Stimulated activated CD4-positive, alpha-beta T cell treated with anti-CD3 and anti-CD28 coated beads, Interleukin-4, amount 100 ng/mL, for 1 hour (primary cell): Measurements from ENCODE around the gene METTL26.
"Not testable (repeated sequence)": the region's sequence is repeated elsewhere in the genome, so short reads cannot be mapped to it uniquely, and the experiment has no call there.

Experiments
- DNase-seq: peaks from one replicate; pipeline ENCODE4 v3.0.0-alpha.2; 2020

The METTL26 gene

DNA sequence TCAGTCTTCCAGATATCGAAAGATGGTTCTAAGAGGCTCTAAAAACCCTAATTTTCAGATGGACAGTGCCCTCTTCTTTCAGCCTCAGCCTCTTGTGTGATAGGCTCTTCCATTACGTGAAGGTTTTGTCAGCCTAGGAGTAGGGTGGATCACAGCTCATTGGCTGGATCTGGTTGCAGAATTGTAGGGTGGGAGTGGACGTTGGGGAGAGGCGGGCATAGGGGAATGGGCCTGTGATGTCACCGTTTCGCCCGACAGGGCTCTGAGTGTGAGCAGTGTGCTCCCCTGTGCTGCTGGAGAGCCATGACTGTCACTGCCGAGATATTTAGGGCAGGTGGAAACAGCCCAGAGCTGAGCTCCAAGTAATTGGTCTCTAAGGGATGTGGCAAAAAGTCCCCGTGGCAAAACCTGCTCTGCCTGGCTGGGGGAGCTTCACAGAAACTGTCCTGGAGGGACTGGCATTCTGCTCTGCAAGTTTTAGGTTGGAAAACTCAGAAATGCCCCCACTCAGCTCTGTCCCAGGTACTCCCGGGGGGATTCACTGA, 11.5 kb downstream of the METTL26 start:
- DNase-seq = no peak

DNA sequence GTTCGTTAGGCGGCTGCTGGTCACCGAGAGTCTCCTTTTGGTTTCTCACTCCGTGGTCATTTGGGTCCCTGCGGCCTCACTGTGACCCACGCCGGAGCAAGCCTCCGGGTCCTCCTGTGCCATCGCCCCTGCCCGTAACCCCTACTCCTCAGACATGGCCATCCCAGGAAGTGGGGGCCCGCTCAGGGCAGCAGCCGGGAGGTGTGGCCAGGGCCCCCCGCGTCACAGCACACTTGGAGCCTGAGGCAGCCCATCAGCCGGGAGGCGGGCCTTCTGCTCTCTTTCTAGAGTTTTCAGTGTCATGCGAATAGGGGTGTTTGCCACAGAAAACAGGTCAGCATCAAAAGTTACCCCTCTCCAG, 13.2 kb downstream of the METTL26 start:
- DNase-seq = no peak

GRCh38 chr16:621526-622105, 14.5 kb downstream of the METTL26 start:
- no peak for DNase-seq

DNA sequence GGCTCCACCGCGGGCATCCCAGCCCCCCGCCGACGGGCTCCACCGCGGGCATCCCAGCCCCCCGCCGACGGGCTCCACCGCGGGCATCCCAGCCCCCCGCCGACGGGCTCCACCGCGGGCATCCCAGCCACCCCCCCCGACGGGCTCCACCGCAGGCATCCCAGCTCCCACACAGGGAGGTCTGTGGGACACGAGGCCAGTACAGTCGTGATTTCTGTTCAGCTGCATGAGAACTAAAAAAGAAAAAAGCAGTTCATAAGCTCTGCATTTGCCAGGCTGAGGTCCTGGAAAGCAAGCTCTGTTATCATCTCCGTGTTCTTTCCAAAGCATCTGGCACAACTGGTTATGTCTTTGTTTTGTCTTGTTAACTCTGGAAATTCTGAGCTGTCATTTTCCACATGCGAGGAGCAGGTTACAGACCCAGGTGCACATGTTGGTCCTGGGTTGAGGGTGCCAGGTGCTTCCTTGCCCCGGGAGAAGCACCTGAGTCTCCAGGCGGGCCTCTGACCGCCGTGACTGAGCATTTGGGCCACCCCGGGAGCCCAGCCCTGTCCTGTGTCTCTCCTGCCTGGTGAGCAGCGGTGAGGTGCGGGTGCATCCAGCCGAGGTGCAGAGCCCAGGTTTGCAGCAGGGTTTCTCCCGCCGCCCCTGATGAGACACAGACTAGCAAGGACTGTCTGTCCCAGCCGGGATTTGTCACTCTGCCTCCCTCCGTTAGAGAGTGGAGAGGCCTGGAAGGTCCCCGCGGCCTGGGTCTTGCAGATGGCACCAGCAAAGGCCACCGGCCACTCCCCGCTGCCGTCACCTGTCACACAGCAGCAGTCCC, 15.2 kb downstream of the METTL26 start:
- no peak for DNase-seq

- no peak for DNase-seq
These were observed 16.5 kb downstream of the METTL26 start for GRCh38 chr16:619476-620100.

GRCh38 chr16:617855-618254, 18.2 kb downstream of the METTL26 start:
- no peak for DNase-seq

GRCh38 chr16:616733-617586, 19.1 kb downstream of the METTL26 start:
- no peak for DNase-seq

GRCh38 chr16:615122-615521, 21.0 kb downstream of the METTL26 start:
- no peak for DNase-seq

GRCh38 chr16:610513-611381, 25.4 kb downstream of the METTL26 start:
- DNase-seq = peak; percentile 61

- DNase-seq = no peak
These were observed 26.1 kb downstream of the METTL26 start for GRCh38 chr16:609984-610383.

DNA sequence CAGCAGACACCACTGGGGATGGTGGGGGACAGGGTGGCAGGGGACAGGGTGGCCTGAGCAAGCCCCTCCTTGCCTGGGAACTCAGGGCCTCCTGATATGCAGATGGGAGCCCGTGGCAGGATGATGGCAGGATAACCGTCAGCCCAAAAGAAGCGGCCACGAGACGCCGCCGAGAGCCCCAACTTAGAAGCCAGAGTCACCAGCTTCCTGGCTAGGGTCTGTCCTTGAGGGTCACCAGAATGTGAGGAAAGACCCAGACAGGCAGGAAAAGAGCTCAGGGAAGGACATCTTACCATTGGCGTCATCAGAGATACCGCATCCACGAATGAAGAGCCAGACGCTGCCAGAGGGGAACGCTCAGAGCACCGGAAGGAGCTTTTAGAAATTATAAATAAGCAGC, 26.8 kb downstream of the METTL26 start:
- DNase-seq = no peak

- peak; percentile 38 for DNase-seq
These were observed 28.1 kb downstream of the METTL26 start for GRCh38 chr16:608019-608418.

- no peak for DNase-seq
These were observed 29.3 kb downstream of the METTL26 start for GRCh38 chr16:606656-607307.

- no peak for DNase-seq
These were observed 32.2 kb downstream of the METTL26 start for GRCh38 chr16:603933-604332.

DNA sequence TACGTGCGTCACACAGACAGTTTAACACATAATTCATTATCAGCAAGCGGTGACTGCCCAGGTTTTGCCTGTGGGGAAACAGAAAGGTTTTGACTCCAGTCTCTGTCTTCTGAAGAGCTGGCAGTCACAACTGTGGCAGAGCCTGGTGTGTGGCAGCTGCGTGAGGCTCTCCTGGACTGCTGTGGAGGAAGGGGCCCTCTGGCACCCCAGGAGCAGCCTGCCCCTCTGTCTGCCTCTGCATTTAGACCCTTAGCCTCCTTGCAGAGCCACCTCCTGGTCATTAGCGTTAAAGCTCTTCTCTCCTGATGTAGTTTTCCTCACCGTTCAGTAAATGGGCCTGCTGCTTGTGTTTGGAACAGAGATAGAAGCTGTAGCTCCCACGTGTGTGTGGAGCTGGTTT, 35.3 kb downstream of the METTL26 start:
- no peak for DNase-seq

DNA sequence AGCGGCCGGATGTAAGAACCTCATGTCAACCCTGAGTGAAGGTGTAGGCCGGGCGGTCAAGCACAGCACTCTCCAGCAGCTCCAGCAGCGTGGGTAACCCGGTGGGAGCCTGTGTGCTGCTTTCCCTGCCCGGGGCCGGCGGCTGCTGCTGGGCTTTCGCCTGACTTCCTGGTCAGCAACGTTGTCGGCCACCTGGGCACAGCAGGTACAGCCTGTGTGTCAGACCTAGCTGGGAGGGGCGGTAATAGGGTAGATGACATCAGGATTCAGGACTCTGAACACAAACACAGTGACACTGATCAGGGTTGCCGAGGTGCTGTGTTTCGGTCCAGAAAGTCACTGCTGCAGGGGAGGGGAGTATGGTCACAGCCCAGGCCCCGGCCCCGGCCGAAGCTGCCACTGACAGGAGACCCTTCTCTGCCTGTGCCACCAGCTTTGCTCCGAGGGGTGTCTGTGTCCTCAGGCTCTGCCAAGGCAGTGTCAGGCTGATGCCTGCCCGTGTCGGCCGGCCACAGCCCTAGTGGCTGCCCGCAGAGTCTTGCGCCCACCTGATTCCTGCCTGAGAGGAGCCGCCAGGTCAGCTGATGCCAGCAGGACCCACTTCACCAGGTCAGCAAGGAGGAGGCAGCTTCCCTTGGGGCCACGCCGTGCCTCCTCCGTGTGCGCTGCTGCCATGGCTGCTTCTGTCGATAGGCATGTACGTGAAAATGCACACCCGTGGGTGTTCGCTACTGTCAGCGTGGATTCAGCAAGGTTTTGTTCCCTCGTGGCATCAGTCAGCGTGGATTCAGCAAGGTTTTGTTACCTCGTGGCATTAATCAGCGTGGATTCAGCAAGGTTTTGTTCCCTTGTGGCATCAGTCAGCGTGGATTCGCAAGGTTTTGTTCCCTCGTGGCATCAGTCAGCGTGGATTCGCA, 37.0 kb downstream of the METTL26 start:
- no peak for DNase-seq

- not testable (repeated sequence) for DNase-seq
These were observed 38.5 kb downstream of the METTL26 start for GRCh38 chr16:597655-598054.

DNA sequence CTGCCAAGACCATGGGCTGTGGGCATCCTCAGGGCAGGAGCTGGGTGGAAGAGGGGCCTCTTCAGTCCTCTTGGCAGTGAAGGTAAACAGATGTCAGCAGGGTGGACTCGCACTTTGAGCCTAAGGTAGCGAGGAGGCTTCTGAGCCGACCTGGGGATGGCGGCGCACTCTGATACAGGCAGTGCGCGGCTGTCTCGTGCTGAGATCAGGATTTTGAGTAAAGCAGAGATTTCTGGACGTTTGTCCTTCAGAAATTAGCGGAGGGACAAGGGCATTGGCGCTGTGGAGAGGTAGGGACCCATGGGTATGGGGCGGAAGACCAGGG, 39.4 kb downstream of the METTL26 start:
- no peak for DNase-seq

GRCh38 chr16:595942-596735, 40.0 kb downstream of the METTL26 start:
- no peak for DNase-seq

- DNase-seq = no peak
These were observed 41.0 kb downstream of the METTL26 start for GRCh38 chr16:595094-595528.
